ENCODE results near the gene SLC8A3.

SLC8A3 gene

DNA sequence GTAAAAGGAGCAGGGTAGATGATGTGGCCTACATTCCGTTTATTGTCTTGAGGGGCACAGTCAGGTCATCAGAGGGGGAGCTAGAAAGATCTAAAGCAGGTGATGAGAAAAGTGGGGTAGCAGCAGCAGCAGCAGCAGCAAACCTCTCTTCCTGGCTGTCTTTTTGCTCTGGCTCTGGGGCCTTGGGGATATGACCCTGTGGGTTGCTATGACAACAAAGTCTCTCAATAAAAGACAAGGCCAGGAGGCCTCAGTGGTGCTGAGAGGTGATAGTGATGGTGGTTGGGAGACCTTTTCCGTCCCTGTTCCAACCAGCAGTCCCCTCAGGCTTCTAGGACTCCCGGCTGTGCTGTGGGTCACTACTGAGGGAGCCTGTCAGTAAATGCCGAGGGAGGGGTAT lies 138.6 kb downstream of the SLC8A3 start:
- DNase-seq = no peak
- no peak overlapping the region for H3K23ac ChIP-seq (ENCODE audit: low read length in 2 of 2)
- no peak overlapping the region for H4K91ac ChIP-seq (ENCODE audit: low read length)
- H2AK5ac ChIP-seq (ENCODE audit: low read length, severe bottlenecking) = no peak overlapping the region
- no peak overlapping the region for H3K9ac ChIP-seq (ENCODE audit: low read length)
- no peak overlapping the region for H3K27ac ChIP-seq (ENCODE audit: low read length, poor library complexity, severe bottlenecking)
- H3K36me3 ChIP-seq (ENCODE audit: control insufficient read depth in 1 of 2, insufficient read depth in 2 of 2, low read depth in 1 of 2, low read length in 2 of 2) = no peaks in the 10 kb centered on the region
- H2BK12ac ChIP-seq (ENCODE audit: low read length in 2 of 2) = no peak overlapping the region
- no peak overlapping the region for H2BK5ac ChIP-seq (ENCODE audit: low read depth, low read length, poor library complexity, severe bottlenecking)
- H3K18ac ChIP-seq (ENCODE audit: low read depth in 1 of 2, low read length in 2 of 2) = no peak overlapping the region
- peaks cover 9 to 21% of the 10 kb centered on the region in 2 experiments for H3K27me3 ChIP-seq (ENCODE audit: control insufficient read depth in 1 of 2, insufficient read depth in 1 of 2, low read length in 2 of 2)
- H3K4me3 ChIP-seq (ENCODE audit: insufficient read depth in 1 of 2, low read depth in 1 of 2, low read length in 2 of 2) = no peak overlapping the region
- H2BK15ac ChIP-seq (ENCODE audit: low read depth, poor library complexity, severe bottlenecking) = no peak overlapping the region
- H3K9me3 ChIP-seq (ENCODE audit: control insufficient read depth, low read length) = no peaks in the 10 kb centered on the region
- H2AFZ ChIP-seq (ENCODE audit: low read depth, low read length) = no peak overlapping the region
- H4K8ac ChIP-seq (ENCODE audit: low read length) = no peak overlapping the region
- H3K79me1 ChIP-seq (replicated peaks; ENCODE audit: low read length, poor library complexity, severe bottlenecking) = no peaks in the 10 kb centered on the region
- 55% methylated on average over 2 of the region's 4 CpGs for WGBS
- no peak overlapping the region for H3K14ac ChIP-seq (ENCODE audit: low read length in 2 of 2)
- no peak overlapping the region for H3K4me2 ChIP-seq (ENCODE audit: low read length, poor library complexity, severe bottlenecking)
- no peaks in the 10 kb centered on the region for H3K4me1 ChIP-seq (ENCODE audit: control insufficient read depth, insufficient read depth, low read depth, low read length)
- no peak overlapping the region for H2BK120ac ChIP-seq (ENCODE audit: low read depth, low read length)
- no peak overlapping the region for H3K4ac ChIP-seq (ENCODE audit: low read depth in 1 of 2, low read length in 2 of 2)

- Histone ChIP-seq H2BK120ac (ENCODE audit: low read depth, low read length) (no peak overlapping the region), H2BK15ac (ENCODE audit: low read depth, poor library complexity, severe bottlenecking) (no peak overlapping the region), H3K4me2 (ENCODE audit: low read length, poor library complexity, severe bottlenecking) (no peak overlapping the region), H3K18ac (ENCODE audit: low read depth in 1 of 2, low read length in 2 of 2) (no peak overlapping the region), H2AFZ (ENCODE audit: low read depth, low read length) (no peak overlapping the region), H3K36me3 (ENCODE audit: control insufficient read depth in 1 of 2, insufficient read depth in 2 of 2, low read depth in 1 of 2, low read length in 2 of 2) (no peaks in the 10 kb centered on the region), H3K14ac (ENCODE audit: low read length in 2 of 2) (no peak overlapping the region), H3K23ac (ENCODE audit: low read length in 2 of 2) (no peak overlapping the region), H2BK5ac (ENCODE audit: low read depth, low read length, poor library complexity, severe bottlenecking) (no peak overlapping the region), H3K27ac (ENCODE audit: low read length, poor library complexity, severe bottlenecking) (no peak overlapping the region), H3K9me3 (ENCODE audit: control insufficient read depth, low read length) (no peaks in the 10 kb centered on the region), H3K79me1 (replicated peaks; ENCODE audit: low read length, poor library complexity, severe bottlenecking) (no peaks in the 10 kb centered on the region), H2BK12ac (ENCODE audit: low read length in 2 of 2) (no peak overlapping the region), H4K8ac (ENCODE audit: low read length) (no peak overlapping the region), H3K4me3 (ENCODE audit: insufficient read depth in 1 of 2, low read depth in 1 of 2, low read length in 2 of 2) (no peak overlapping the region), H2AK5ac (ENCODE audit: low read length, severe bottlenecking) (no peak overlapping the region), H4K91ac (ENCODE audit: low read length) (no peak overlapping the region), H3K9ac (ENCODE audit: low read length) (no peak overlapping the region), H3K4me1 (ENCODE audit: control insufficient read depth, insufficient read depth, low read depth, low read length) (no peaks in the 10 kb centered on the region), H3K27me3 (ENCODE audit: control insufficient read depth in 1 of 2, insufficient read depth in 1 of 2, low read length in 2 of 2) (peaks cover 9 to 27% of the 10 kb centered on the region in 2 experiments), H3K4ac (ENCODE audit: low read depth in 1 of 2, low read length in 2 of 2) (no peak overlapping the region)
- WGBS = 52% methylated on average over 3 of the region's 3 CpGs
- no peak for DNase-seq
Observed at GRCh38 chr14:70049605-70050004, 139.1 kb downstream of the SLC8A3 start.

GRCh38 chr14:70048313-70048654 lies 140.5 kb downstream of the SLC8A3 start:
- Histone ChIP-seq H3K9ac (ENCODE audit: low read length) (no peak overlapping the region), H2BK15ac (ENCODE audit: low read depth, poor library complexity, severe bottlenecking) (no peak overlapping the region), H3K14ac (ENCODE audit: low read length in 2 of 2) (no peak overlapping the region), H3K4me2 (ENCODE audit: low read length, poor library complexity, severe bottlenecking) (no peak overlapping the region), H2AK5ac (ENCODE audit: low read length, severe bottlenecking) (no peak overlapping the region), H3K79me1 (replicated peaks; ENCODE audit: low read length, poor library complexity, severe bottlenecking) (no peaks in the 10 kb centered on the region), H2BK5ac (ENCODE audit: low read depth, low read length, poor library complexity, severe bottlenecking) (no peak overlapping the region), H2BK12ac (ENCODE audit: low read length in 2 of 2) (no peak overlapping the region), H3K4ac (ENCODE audit: low read depth in 1 of 2, low read length in 2 of 2) (no peak overlapping the region), H3K4me1 (ENCODE audit: control insufficient read depth, insufficient read depth, low read depth, low read length) (no peaks in the 10 kb centered on the region), H3K4me3 (ENCODE audit: insufficient read depth in 1 of 2, low read depth in 1 of 2, low read length in 2 of 2) (no peak overlapping the region), H4K91ac (ENCODE audit: low read length) (no peak overlapping the region), H3K23ac (ENCODE audit: low read length in 2 of 2) (no peak overlapping the region), H2BK120ac (ENCODE audit: low read depth, low read length) (no peak overlapping the region), H3K18ac (ENCODE audit: low read depth in 1 of 2, low read length in 2 of 2) (no peak overlapping the region), H3K27ac (ENCODE audit: low read length, poor library complexity, severe bottlenecking) (no peak overlapping the region), H3K27me3 (ENCODE audit: control insufficient read depth in 1 of 2, insufficient read depth in 1 of 2, low read length in 2 of 2) (peaks cover 9 to 38% of the 10 kb centered on the region in 2 experiments), H3K9me3 (ENCODE audit: control insufficient read depth, low read length) (no peaks in the 10 kb centered on the region), H4K8ac (ENCODE audit: low read length) (no peak overlapping the region), H2AFZ (ENCODE audit: low read depth, low read length) (no peak overlapping the region), H3K36me3 (ENCODE audit: control insufficient read depth in 1 of 2, insufficient read depth in 2 of 2, low read depth in 1 of 2, low read length in 2 of 2) (no peaks in the 10 kb centered on the region)
- no CpG with 5 or more reads among the region's 1 CpG for WGBS
- DNase-seq = no peak

- 100% methylated on average over 2 of the region's 3 CpGs for WGBS
- no peak overlapping the region for H3K14ac ChIP-seq (ENCODE audit: low read length in 2 of 2)
- no peak overlapping the region for H4K8ac ChIP-seq (ENCODE audit: low read length)
Observed at GRCh38 chr14:70047598-70048312, 141.0 kb downstream of the SLC8A3 start.

More at GRCh38 chr14:70047598-70048312, 141.0 kb downstream of the SLC8A3 start:
- Histone ChIP-seq H3K9ac (ENCODE audit: low read length) (no peak overlapping the region), H4K91ac (ENCODE audit: low read length) (no peak overlapping the region), H3K36me3 (ENCODE audit: control insufficient read depth in 1 of 2, insufficient read depth in 2 of 2, low read depth in 1 of 2, low read length in 2 of 2) (no peaks in the 10 kb centered on the region), H3K27ac (ENCODE audit: low read length, poor library complexity, severe bottlenecking) (no peak overlapping the region), H2AFZ (ENCODE audit: low read depth, low read length) (no peak overlapping the region), H3K79me1 (replicated peaks; ENCODE audit: low read length, poor library complexity, severe bottlenecking) (no peaks in the 10 kb centered on the region), H2BK12ac (ENCODE audit: low read length in 2 of 2) (no peak overlapping the region), H2BK15ac (ENCODE audit: low read depth, poor library complexity, severe bottlenecking) (no peak overlapping the region), H3K4me1 (ENCODE audit: control insufficient read depth, insufficient read depth, low read depth, low read length) (no peaks in the 10 kb centered on the region), H2AK5ac (ENCODE audit: low read length, severe bottlenecking) (no peak overlapping the region), H3K4me2 (ENCODE audit: low read length, poor library complexity, severe bottlenecking) (no peak overlapping the region), H3K4me3 (ENCODE audit: insufficient read depth in 1 of 2, low read depth in 1 of 2, low read length in 2 of 2) (no peak overlapping the region), H2BK120ac (ENCODE audit: low read depth, low read length) (no peak overlapping the region), H3K4ac (ENCODE audit: low read depth in 1 of 2, low read length in 2 of 2) (no peak overlapping the region), H3K27me3 (ENCODE audit: control insufficient read depth in 1 of 2, insufficient read depth in 1 of 2, low read length in 2 of 2) (peaks cover 9 to 42% of the 10 kb centered on the region in 2 experiments), H3K23ac (ENCODE audit: low read length in 2 of 2) (no peak overlapping the region), H3K9me3 (ENCODE audit: control insufficient read depth, low read length) (no peaks in the 10 kb centered on the region), H3K18ac (ENCODE audit: low read depth in 1 of 2, low read length in 2 of 2) (no peak overlapping the region), H2BK5ac (ENCODE audit: low read depth, low read length, poor library complexity, severe bottlenecking) (no peak overlapping the region)
- DNase-seq = no peak
